Progenitor cell of endocrine pancreas (in vitro differentiated cells): ENCODE results near the gene NFYB. TPM values are rescaled to one million over a fixed set of nuclear protein-coding genes. Genes with fewer than 3 reads are reported as not detected.
"Not testable (repeated sequence)": the region's sequence is repeated elsewhere in the genome, so short reads cannot be mapped to it uniquely, and the experiment has no call there.

Source experiments
- DNase-seq: peaks from one replicate; pipeline ENCODE4 v3.0.0; 2021; ENCODE audit warnings: low spot score; ENCODE audit not compliant: unreplicated experiment
- H3K27ac Mint-ChIP-seq: 2 replicates; pipeline ENCODE4 v1.8.0; 2021; ENCODE audit warnings: mild to moderate bottlenecking, moderate library complexity, mixed read lengths
- H3K27me3 Mint-ChIP-seq: 2 replicates; pipeline ENCODE4 v1.8.0; 2021; ENCODE audit warnings: mixed read lengths
- H3K36me3 Mint-ChIP-seq: 2 replicates; pipeline ENCODE4 v1.8.0; 2022; ENCODE audit warnings: mixed read lengths; ENCODE audit not compliant: insufficient read depth
- H3K4me1 Mint-ChIP-seq: 2 replicates; pipeline ENCODE4 v1.8.0; 2021; ENCODE audit warnings: low read depth, mixed read lengths
- H3K4me3 Mint-ChIP-seq: 2 replicates; pipeline ENCODE4 v1.8.0; 2021; ENCODE audit warnings: low read depth, mild to moderate bottlenecking, moderate library complexity, mixed read lengths
- H3K9me3 Mint-ChIP-seq: 2 replicates; pipeline ENCODE4 v1.8.0; 2021; ENCODE audit warnings: low read depth, mixed read lengths
- total RNA-seq: library from RNA; stranded (reverse); gene quantifications from 2 replicates; pipeline ENCODE4 v1.2.1, GENCODE V29; 2021
- TF ChIP-seq, protein P1 (sequence below): fragments of 200-600 bp; sonication (generic); IDR thresholded peaks from one replicate; pipeline ENCODE4 v1.5.0; 2021; ENCODE audit warnings: antibody characterized with exemption, mild to moderate bottlenecking; ENCODE audit not compliant: unreplicated experiment

NFYB gene
- total RNA-seq, 1 donor from 2014 or later = 36.2 TPM

- Mint-ChIP-seq H3K9me3 (no peaks in the 10 kb centered on the region), H3K27ac (no peak overlapping the region), H3K4me1 (peaks cover 20% of the 10 kb centered on the region), H3K4me3 (no peak overlapping the region), H3K27me3 (no peaks in the 10 kb centered on the region), H3K36me3 (peaks cover 15% of the 10 kb centered on the region)
- TF ChIP-seq, protein P1, sequence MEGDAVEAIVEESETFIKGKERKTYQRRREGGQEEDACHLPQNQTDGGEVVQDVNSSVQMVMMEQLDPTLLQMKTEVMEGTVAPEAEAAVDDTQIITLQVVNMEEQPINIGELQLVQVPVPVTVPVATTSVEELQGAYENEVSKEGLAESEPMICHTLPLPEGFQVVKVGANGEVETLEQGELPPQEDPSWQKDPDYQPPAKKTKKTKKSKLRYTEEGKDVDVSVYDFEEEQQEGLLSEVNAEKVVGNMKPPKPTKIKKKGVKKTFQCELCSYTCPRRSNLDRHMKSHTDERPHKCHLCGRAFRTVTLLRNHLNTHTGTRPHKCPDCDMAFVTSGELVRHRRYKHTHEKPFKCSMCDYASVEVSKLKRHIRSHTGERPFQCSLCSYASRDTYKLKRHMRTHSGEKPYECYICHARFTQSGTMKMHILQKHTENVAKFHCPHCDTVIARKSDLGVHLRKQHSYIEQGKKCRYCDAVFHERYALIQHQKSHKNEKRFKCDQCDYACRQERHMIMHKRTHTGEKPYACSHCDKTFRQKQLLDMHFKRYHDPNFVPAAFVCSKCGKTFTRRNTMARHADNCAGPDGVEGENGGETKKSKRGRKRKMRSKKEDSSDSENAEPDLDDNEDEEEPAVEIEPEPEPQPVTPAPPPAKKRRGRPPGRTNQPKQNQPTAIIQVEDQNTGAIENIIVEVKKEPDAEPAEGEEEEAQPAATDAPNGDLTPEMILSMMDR = no peak
- DNase-seq = no peak
Observed at GRCh38 chr12:104130760-104131159, 7.2 kb downstream of the NFYB start.

DNA sequence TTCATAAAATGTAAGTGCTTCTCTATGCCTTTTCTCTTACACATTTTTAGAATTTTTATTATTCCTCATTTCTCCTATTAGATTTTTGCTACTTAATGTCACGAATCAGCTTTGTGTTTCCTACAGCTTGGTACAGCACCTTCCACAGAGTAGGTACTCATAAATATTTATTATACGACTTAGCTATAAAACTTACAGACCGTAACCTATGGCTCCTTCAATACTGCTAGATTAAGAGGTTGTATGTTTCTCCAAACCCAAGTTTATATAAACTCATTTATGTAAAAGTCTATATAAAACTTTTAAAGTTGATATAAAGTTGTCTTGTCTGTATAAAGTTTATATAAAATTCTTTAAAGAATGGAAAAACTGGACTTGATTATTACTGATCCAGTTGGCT is 11.5 kb downstream of the NFYB start:
- TF ChIP-seq, protein P1 = no peak
- Mint-ChIP-seq H3K9me3 (no peaks in the 10 kb centered on the region), H3K36me3 (peaks cover 20% of the 10 kb centered on the region), H3K4me1 (peaks cover 9% of the 10 kb centered on the region), H3K27me3 (no peaks in the 10 kb centered on the region), H3K27ac (no peak overlapping the region), H3K4me3 (no peak overlapping the region)
- DNase-seq = no peak

- no peak for DNase-seq
- no peaks in the 10 kb centered on the region for H3K9me3 Mint-ChIP-seq
Observed at GRCh38 chr12:104122298-104122697, 15.7 kb downstream of the NFYB start.

DNA sequence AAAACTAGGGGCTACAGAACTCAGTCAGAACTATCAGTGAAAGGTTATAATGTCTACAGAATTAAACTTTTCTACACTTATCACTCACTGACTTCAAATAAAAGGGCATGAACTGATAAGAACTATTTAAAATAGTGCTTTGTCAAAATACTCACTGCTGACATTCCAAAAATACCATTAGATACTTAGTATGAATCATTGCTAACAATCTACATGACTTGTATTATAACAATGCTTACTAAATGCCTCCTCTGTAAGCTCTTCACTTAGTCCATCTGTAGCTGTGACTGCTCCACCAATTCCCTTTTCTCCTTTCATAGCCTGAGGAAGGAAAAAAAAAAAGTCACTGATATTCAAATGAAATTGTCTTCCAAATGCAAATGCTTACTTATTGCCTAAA is 17.0 kb downstream of the NFYB start:
- no peak overlapping the region for H3K27ac Mint-ChIP-seq
- no peak for DNase-seq
- peaks cover 4% of the 10 kb centered on the region for H3K4me1 Mint-ChIP-seq
- H3K4me3 Mint-ChIP-seq = no peak overlapping the region
- H3K9me3 Mint-ChIP-seq = no peaks in the 10 kb centered on the region
- H3K27me3 Mint-ChIP-seq = no peaks in the 10 kb centered on the region
- TF ChIP-seq, protein P1 = no peak
- peaks cover 20% of the 10 kb centered on the region for H3K36me3 Mint-ChIP-seq

More at GRCh38 chr12:104122298-104122697, 15.7 kb downstream of the NFYB start:
- Mint-ChIP-seq H3K27me3 (no peaks in the 10 kb centered on the region), H3K27ac (no peak overlapping the region), H3K4me1 (peaks cover 3% of the 10 kb centered on the region), H3K4me3 (no peak overlapping the region), H3K36me3 (peaks cover 23% of the 10 kb centered on the region)
- TF ChIP-seq, protein P1 = no peak

GRCh38 chr12:104115587-104115975 is 22.4 kb downstream of the NFYB start:
- peaks cover 12% of the 10 kb centered on the region for H3K36me3 Mint-ChIP-seq
- peaks cover 3% of the 10 kb centered on the region for H3K4me1 Mint-ChIP-seq
- H3K9me3 Mint-ChIP-seq = no peaks in the 10 kb centered on the region
- no peak overlapping the region for H3K4me3 Mint-ChIP-seq
- peak overlapping the region; percentile 17 for H3K27ac Mint-ChIP-seq
- DNase-seq = no peak
- TF ChIP-seq, protein P1 = no peak
- no peaks in the 10 kb centered on the region for H3K27me3 Mint-ChIP-seq

GRCh38 chr12:104114834-104115586 is 23.0 kb downstream of the NFYB start:
- not testable (repeated sequence) for H3K4me1 Mint-ChIP-seq, H3K4me3 Mint-ChIP-seq, H3K9me3 Mint-ChIP-seq, H3K27me3 Mint-ChIP-seq, DNase-seq, H3K36me3 Mint-ChIP-seq
- H3K27ac Mint-ChIP-seq = peak overlapping the region; percentile 80
